HK-2 (cell line): ENCODE data around the gene GPR176.
A peak's percentile ranks its signal among the peaks of the same experiment; 100 is the strongest.
"Not testable (repeated sequence)": the region's sequence is repeated elsewhere in the genome, so short reads cannot be mapped to it uniquely, and the experiment has no call there.

Source experiments
- DNase-seq: peaks from one replicate; pipeline ENCODE4 v3.0.0-alpha.2; 2018; ENCODE audit not compliant: unreplicated experiment

Gene GPR176

DNA sequence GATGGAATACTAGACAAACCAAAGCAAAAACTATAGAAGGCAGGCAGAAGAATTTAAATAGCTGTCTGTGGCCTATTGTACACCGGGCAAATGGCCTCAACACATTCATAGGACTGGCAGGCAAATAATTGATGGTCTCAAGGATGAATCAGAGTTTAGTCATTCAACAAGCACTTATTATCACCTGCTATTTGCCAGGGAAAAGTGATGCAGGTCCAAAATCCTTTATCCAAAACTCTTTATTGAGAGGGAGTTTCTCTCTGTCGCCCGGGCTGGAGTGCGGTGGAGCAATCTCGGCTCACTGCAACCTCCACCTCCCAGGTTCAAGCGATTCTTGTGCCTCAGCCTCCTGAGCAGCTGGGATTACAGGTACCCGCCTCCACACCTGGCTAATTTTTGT lies 16.1 kb upstream of the GPR176 start:
- DNase-seq = peak; percentile 11

GRCh38 chr15:39935241-39935640 lies 15.2 kb upstream of the GPR176 start:
- no peak for DNase-seq

DNA sequence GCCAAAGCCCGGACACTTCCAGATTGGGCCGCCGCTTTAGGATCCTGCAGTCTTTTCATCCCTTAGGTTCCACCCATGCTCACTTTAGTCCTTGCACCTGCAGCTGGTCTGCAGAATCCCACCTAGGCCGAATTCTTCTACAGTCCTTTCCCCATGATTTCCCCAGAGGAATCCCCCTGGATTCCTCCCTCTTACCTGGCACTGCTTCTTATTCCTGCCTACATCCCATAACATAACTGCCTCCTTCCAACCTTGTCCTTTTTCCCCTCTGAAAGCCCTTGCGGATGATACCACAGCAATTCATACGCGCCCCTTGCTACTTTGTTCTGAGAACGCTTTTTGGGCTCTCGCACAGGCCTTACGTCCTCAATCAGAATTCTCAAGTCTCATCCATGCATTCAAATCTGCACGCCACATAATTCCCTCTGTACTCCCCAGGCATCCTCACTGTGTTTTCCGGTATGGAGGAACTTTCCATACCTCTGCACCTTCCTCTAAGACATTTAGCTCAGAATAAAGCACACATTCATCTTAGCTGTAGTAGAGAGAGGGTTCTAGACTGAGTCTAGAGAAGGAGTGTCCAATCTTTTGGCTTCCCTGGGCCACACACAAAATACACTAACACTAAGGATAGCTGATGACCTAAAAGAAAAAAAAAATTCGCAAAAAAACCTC lies 14.5 kb upstream of the GPR176 start:
- no peak for DNase-seq

- DNase-seq = no peak
Observed at GRCh38 chr15:39931615-39932014, 11.5 kb upstream of the GPR176 start.

DNA sequence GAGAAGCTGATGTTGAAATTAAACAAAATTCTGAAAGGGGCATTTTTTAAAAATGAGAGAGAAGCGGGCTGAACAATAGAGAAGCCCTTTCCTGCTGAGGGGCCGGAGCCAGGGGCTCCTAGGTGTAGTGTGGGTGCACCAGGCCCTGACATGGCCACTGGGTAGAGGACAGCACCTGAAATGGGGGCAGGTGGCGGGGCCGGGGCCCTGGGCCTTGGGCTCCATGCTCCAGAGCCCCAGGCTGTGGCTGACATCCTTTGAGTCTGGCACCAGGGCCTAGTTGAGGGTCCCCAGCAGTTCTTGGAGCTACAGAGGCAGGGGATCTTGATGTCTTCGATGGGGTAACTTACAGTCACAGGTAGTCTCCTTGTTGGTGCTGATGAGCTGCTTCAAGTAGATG lies 6.5 kb upstream of the GPR176 start:
- DNase-seq = no peak

- DNase-seq = no peak
Observed at GRCh38 chr15:39925112-39925842, 5.2 kb upstream of the GPR176 start.

DNA sequence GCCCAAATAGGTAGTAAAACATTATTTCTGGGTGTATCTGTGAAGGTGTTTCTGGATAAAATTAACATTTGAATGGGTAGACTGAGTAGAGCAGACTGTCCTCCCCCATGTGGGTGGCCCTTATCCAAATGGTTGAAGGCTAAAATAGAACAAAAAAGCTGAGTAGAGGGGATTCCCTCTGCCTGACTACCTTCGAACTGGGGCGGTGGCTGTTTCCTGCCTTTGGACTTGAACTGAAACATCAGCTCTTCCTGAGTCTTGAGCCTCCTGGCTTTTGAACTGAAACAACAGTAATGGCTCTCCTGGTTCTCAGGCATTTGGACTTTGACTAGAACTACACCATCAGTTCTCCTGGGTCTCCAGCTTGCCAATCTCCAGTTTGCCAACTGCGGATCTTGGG lies 4.4 kb upstream of the GPR176 start:
- DNase-seq = no peak

- no peak for DNase-seq
Observed at GRCh38 chr15:39922462-39923092, 2.5 kb upstream of the GPR176 start.

- no peak for DNase-seq
Observed at GRCh38 chr15:39921274-39921638, 1.2 kb upstream of the GPR176 start.

DNA sequence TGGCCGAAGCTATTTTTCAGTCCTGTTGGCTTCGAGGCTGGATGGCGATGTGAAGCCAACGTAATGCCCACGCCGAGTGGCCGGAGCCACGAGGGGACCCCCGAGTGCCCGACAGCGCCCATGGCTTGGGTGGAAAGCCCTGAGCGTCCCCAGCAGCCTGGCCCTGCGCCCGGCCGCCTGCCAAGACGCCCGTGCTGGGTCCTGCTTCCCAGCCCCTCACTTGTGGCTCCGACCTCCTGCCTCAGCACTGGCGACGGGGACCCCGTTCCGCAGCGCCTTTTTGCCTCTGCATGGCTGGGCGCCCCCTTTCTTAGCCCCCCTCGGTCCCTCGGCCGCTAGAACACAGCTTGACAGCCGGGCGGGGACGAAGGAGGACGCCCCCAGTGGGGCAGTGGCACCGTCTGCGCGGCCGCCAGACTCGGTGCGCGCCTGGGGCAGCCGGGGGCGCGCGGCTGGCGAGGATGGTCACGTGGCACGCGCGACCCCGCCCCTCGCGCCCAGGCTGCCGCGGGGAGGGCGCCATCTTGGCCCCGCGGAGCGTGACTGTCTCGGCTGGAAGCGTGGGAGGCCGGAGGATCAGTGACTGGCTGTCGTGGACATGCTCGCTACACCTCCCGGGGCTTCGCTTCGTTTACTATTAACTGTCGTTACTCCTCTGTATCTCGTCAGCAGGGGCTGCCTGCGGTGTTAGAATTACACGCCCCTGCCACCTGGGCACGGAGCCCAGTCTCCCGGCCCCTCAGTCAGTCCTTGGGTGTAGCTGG lies 626 bp upstream of the GPR176 start:
- DNase-seq = peak; percentile 87

- DNase-seq = no peak
Observed at GRCh38 chr15:39919411-39919747, 687 bp downstream of the GPR176 start.

DNA sequence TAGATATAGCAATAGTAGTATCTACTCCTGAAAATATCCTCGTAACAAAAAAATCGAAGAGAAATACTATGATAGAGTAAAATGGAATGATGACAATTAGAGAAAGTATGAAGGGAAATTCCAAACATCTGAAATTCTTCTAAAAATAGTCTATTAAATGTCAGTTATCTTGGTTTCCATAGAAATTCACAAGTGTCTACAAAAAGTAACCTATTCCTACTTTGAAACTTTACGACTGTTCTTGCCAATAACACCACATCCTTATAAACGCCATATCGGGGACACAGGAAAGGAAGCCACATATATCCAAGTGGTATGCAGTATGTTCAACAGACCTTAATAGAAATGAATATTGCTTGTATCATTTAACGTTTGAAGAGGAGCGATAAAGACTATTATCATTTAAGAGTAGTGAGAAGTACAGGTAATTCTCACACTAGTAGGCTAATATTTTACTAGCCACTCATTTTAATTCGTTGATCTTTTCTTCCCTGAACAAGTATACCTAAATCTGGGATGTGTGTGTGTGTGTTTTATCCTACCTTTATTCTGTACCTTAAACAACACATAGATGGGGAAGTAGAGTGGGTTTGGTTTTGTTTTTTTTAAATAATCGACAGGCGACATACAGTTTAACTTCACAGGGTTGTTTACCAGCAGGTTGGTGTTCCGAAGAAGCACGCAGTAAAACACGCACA lies 1.2 kb downstream of the GPR176 start:
- no peak for DNase-seq

GRCh38 chr15:39914977-39915376 lies 5.1 kb downstream of the GPR176 start:
- DNase-seq = no peak

DNA sequence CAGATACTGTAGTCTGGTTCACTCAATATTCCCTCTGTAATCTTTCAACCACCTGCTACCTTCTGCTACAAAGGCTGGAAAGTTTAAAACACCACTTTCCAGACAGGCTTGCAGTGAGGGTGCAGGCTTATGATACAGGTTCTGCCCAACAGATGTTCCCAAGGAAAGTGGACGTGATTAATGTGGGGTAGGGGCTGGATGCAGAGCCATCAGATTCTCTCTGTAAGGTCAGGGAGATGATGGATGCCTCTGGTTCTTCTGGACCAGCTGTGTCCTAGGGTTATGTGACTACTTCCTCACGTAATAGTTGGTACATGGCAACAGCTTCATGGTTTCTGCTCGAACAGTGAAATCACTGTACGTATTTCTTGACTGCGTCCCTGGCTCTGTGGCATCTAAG lies 11.1 kb downstream of the GPR176 start:
- DNase-seq = no peak

GRCh38 chr15:39908186-39908585 lies 11.9 kb downstream of the GPR176 start:
- DNase-seq = no peak

- no peak for DNase-seq
Observed at GRCh38 chr15:39907216-39907615, 12.8 kb downstream of the GPR176 start.

- DNase-seq = no peak
Observed at GRCh38 chr15:39904115-39904514, 16.0 kb downstream of the GPR176 start.

GRCh38 chr15:39898317-39898716 lies 21.7 kb downstream of the GPR176 start:
- no peak for DNase-seq

GRCh38 chr15:39896846-39897245 lies 23.2 kb downstream of the GPR176 start:
- no peak for DNase-seq

GRCh38 chr15:39896101-39896500 lies 24.0 kb downstream of the GPR176 start:
- DNase-seq = no peak

GRCh38 chr15:39893051-39893450 lies 27.0 kb downstream of the GPR176 start:
- not testable (repeated sequence) for DNase-seq

DNA sequence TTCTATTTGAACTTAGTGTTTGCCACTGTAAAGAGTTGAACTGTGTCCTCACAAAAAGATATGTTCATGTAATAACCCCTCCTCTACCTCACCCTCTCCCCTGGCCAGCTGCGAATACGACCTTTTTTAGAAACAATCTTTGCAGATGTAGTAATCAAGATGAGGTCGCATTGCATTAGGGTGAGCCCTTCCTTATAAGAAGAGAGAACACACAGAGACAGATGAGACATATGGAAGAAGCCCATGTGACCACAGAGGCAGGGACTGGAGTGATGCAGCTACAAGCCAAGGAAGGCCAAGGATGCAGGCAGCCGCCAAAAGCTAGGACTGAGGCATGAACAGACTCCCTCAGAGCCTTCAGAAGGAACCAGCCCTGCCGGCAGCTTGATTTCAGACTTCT lies 27.6 kb downstream of the GPR176 start:
- no peak for DNase-seq
